C4-2B (cell line): ENCODE measurements around the gene SIT1.

Source experiments
- CTCF ChIP-seq: fragments of 450-650 bp; conservative IDR thresholded peaks from 2 replicates; pipeline ENCODE4 v1.5.1; 2017; ENCODE audit warnings: mild to moderate bottlenecking
- ZFX ChIP-seq: fragments of 450-650 bp; IDR thresholded peaks from 2 replicates; pipeline ENCODE4 v1.6.1; 2017

GRCh38 chr9:35650341-35651158, at the start of gene SIT1:
- TF ChIP-seq CTCF (no peak), ZFX (no peak)
